Skeletal muscle cell (primary cell): ENCODE data around the gene ACTR8.

Experiments used
- DNase-seq: peaks from one replicate; pipeline ENCODE4 v3.0.0-alpha.2; 2010; ENCODE audit warnings: low read depth
- H3K4me3 ChIP-seq: 2 replicates; pipeline ENCODE4 v1.5.1; 2011; ENCODE audit warnings: low read depth, mild to moderate bottlenecking, control low read depth, low read length, moderate library complexity

Gene ACTR8

GRCh38 chr3:53819163-53819868 lies 62.6 kb downstream of the ACTR8 start:
- H3K4me3 ChIP-seq = no peak overlapping the region

GRCh38 chr3:53818221-53819162 lies 63.5 kb downstream of the ACTR8 start:
- DNase-seq = no peak
- no peak overlapping the region for H3K4me3 ChIP-seq

More at GRCh38 chr3:53819163-53819868, 62.6 kb downstream of the ACTR8 start:
- no peak for DNase-seq

GRCh38 chr3:53817809-53818208 lies 64.1 kb downstream of the ACTR8 start:
- DNase-seq = no peak
- H3K4me3 ChIP-seq = no peak overlapping the region

GRCh38 chr3:53817211-53817610 lies 64.7 kb downstream of the ACTR8 start:
- DNase-seq = no peak
- H3K4me3 ChIP-seq = no peak overlapping the region
